ENCODE measurements around the gene IRAK2. TPM values are rescaled to one million over a fixed set of nuclear protein-coding genes. Genes with fewer than 3 reads are reported as not detected.

Gene IRAK2
- total RNA-seq, 1 experiment from 2014 or later: 25.1 TPM

GRCh38 chr3:10283638-10284037 is 118.9 kb downstream of the IRAK2 start:
- Histone ChIP-seq H3K36me3 (ENCODE audit: control insufficient read depth, insufficient read depth, low read length) (peaks cover 9% of the 10 kb centered on the region; the same call in 1 of the 2 replicates), H3K4me3 (ENCODE audit: low read depth in 2 of 2, low read length in 2 of 2) (no peak overlapping the region), H3K27me3 (ENCODE audit: control insufficient read depth, insufficient read depth, low read length) (no peaks in the 10 kb centered on the region), H3K4me1 (ENCODE audit: control insufficient read depth, insufficient read depth, low read length) (no peaks in the 10 kb centered on the region), H3K27ac (ENCODE audit: low read length) (no peak overlapping the region), H3K9me3 (ENCODE audit: control insufficient read depth, insufficient read depth, low read depth, low read length) (no peaks in the 10 kb centered on the region)
- in situ Hi-C loops (cut with HindIII; ENCODE audit: low pct_unique_long_range_greater_than_20kb, low sequenced_read_pairs) (no loop called here), intact Hi-C loops (cut with micrococcal nuclease; ENCODE audit: unreplicated experiment) (no loop called here)
- ChIA-PET CTCF (no interaction called here), POLR2A (no interaction called here)
- no TSS peak for BruUV-seq (replicated peaks)
- no peak for ATAC-seq
- TF ChIP-seq SIN3A (IDR thresholded peaks at IDR 0.05; ENCODE audit: borderline replicate concordance, insufficient read depth, low read depth, low read length) (no peak), CTCF (IDR thresholded peaks at IDR 0.05) (no peak), POLR2AphosphoS5 (IDR thresholded peaks at IDR 0.05; ENCODE audit: low read depth, low read length) (no peak), TCF7L2 (IDR thresholded peaks at IDR 0.05; ENCODE audit: low read depth, low read length) (no peak), REST (IDR thresholded peaks at IDR 0.05; ENCODE audit: insufficient read depth in 1 of 2, low read depth in 2 of 2, low read length in 1 of 2) (no peak)
- no peak for DNase-seq (ENCODE audit: low read depth, low spot score)

GRCh38 chr3:10284496-10284895 is 119.8 kb downstream of the IRAK2 start:
- ChIA-PET POLR2A (no interaction called here), CTCF (no interaction called here)
- H3K36me3 ChIP-seq (ENCODE audit: control insufficient read depth, insufficient read depth, low read length): peaks cover 9% of the 10 kb centered on the region; the same call in 1 of the 2 replicates
- no peaks in the 10 kb centered on the region for H3K9me3 ChIP-seq (ENCODE audit: control insufficient read depth, insufficient read depth, low read depth, low read length)
- H3K4me1 ChIP-seq (ENCODE audit: control insufficient read depth, insufficient read depth, low read length): no peaks in the 10 kb centered on the region
- no peaks in the 10 kb centered on the region for H3K27me3 ChIP-seq (ENCODE audit: control insufficient read depth, insufficient read depth, low read length)
- no TSS peak for BruUV-seq (replicated peaks)
- in situ Hi-C loops (cut with HindIII; ENCODE audit: low pct_unique_long_range_greater_than_20kb, low sequenced_read_pairs): no loop called here
- no peak for TF ChIP-seq CTCF (IDR thresholded peaks at IDR 0.05)
- no peak for TF ChIP-seq REST (IDR thresholded peaks at IDR 0.05; ENCODE audit: insufficient read depth in 1 of 2, low read depth in 2 of 2, low read length in 1 of 2)
- TF ChIP-seq TCF7L2 (IDR thresholded peaks at IDR 0.05; ENCODE audit: low read depth, low read length): no peak
- TF ChIP-seq POLR2AphosphoS5 (IDR thresholded peaks at IDR 0.05; ENCODE audit: low read depth, low read length): no peak
- TF ChIP-seq SIN3A (IDR thresholded peaks at IDR 0.05; ENCODE audit: borderline replicate concordance, insufficient read depth, low read depth, low read length): no peak
- DNase-seq (ENCODE audit: low read depth, low spot score) (no peak), ATAC-seq (no peak)
- intact Hi-C loops (cut with micrococcal nuclease; ENCODE audit: unreplicated experiment): no loop called here
- no peak overlapping the region for H3K4me3 ChIP-seq (ENCODE audit: low read depth in 2 of 2, low read length in 2 of 2)
- no peak overlapping the region for H3K27ac ChIP-seq (ENCODE audit: low read length)

All from Panc1 (cell line).